SK-N-SH treated with all-trans-retinoic acid at 6 μM for 48 hours (cell line): Measurements from ENCODE around the gene DENND2C.

Source experiments
- ATAC-seq: fragments of 200-7000 bp; cut with Tn5 transposase; 3 replicates; pipeline ENCODE4 v1.9.1; 2020; ENCODE audit warnings: mild to moderate bottlenecking, moderate library complexity
- ARNTL ChIP-seq: fragments of 450-650 bp; formaldehyde crosslinking; IDR thresholded peaks from 2 replicates; pipeline ENCODE4 v1.5.0; 2020; ENCODE audit warnings: low read depth, mild to moderate bottlenecking, moderate library complexity, borderline replicate concordance
- BACH2 ChIP-seq: fragments of 250-450 bp; sonication (Bioruptor Pico); IDR thresholded peaks from 2 replicates; pipeline ENCODE4 v1.9.0; 2021; ENCODE audit warnings: mild to moderate bottlenecking, borderline replicate concordance
- ESRRG ChIP-seq: fragments of 250-450 bp; sonication (Bioruptor Pico); IDR thresholded peaks from 2 replicates; pipeline ENCODE4 v1.6.1; 2021; ENCODE audit warnings: mild to moderate bottlenecking
- GLIS3 ChIP-seq: fragments of 250-450 bp; sonication (Bioruptor Pico); IDR thresholded peaks from 2 replicates; pipeline ENCODE4 v1.5.0; 2020; ENCODE audit warnings: mild to moderate bottlenecking, moderate library complexity
- ISL1 ChIP-seq: fragments of 250-450 bp; sonication (Bioruptor Pico); IDR thresholded peaks from 2 replicates; pipeline ENCODE4 v2.1.2; 2022; ENCODE audit warnings: mild to moderate bottlenecking, moderate library complexity
- OSR1 ChIP-seq: fragments of 250-450 bp; sonication (Bioruptor Pico); IDR thresholded peaks from 2 replicates; pipeline ENCODE4 v1.8.0; 2022; ENCODE audit warnings: moderate library complexity, mild to moderate bottlenecking, inconsistent platforms
- POU6F1 ChIP-seq: fragments of 250-450 bp; sonication (Bioruptor Pico); IDR thresholded peaks from 2 replicates; pipeline ENCODE4 v1.8.0; 2021; ENCODE audit warnings: low read depth, mild to moderate bottlenecking, moderate library complexity, borderline replicate concordance
- PPARA ChIP-seq: fragments of 250-450 bp; sonication (Bioruptor Pico); IDR thresholded peaks from 2 replicates; pipeline ENCODE4 v1.5.0; 2020; ENCODE audit warnings: mild to moderate bottlenecking, borderline replicate concordance
- RARB ChIP-seq: fragments of 250-450 bp; sonication (Bioruptor Pico); IDR thresholded peaks from 2 replicates; pipeline ENCODE4 v1.8.0; 2021; ENCODE audit warnings: mild to moderate bottlenecking, moderate library complexity
- SNAI2 ChIP-seq: fragments of 250-450 bp; sonication (Bioruptor Pico); IDR thresholded peaks from 2 replicates; pipeline ENCODE4 v1.5.0; 2020; ENCODE audit warnings: mild to moderate bottlenecking, moderate library complexity
- TCF4 ChIP-seq: fragments of 250-450 bp; sonication (Bioruptor Pico); IDR thresholded peaks from 2 replicates; pipeline ENCODE4 v1.8.0; 2021; ENCODE audit warnings: mild to moderate bottlenecking, moderate library complexity, borderline replicate concordance
- TSHZ2 ChIP-seq: fragments of 250-450 bp; sonication (Bioruptor Pico); IDR thresholded peaks from 2 replicates; pipeline ENCODE4 v1.5.0; 2020; ENCODE audit warnings: mild to moderate bottlenecking, moderate library complexity
- ZFP3 ChIP-seq: fragments of 250-450 bp; sonication (Bioruptor Pico); IDR thresholded peaks from 2 replicates; pipeline ENCODE4 v1.5.0; 2020; ENCODE audit warnings: mild to moderate bottlenecking, moderate library complexity
- ZNF8 ChIP-seq: fragments of 450-650 bp; formaldehyde crosslinking; IDR thresholded peaks from 2 replicates; pipeline ENCODE4 v1.5.0; 2020; ENCODE audit warnings: mild to moderate bottlenecking, moderate library complexity
- TF ChIP-seq, protein P1 (sequence below): fragments of 250-450 bp; sonication (Bioruptor Pico); IDR thresholded peaks from 2 replicates; pipeline ENCODE4 v1.5.1; 2021; ENCODE audit warnings: mild to moderate bottlenecking, moderate library complexity
- TF ChIP-seq, protein P2 (sequence below): fragments of 250-450 bp; sonication (Bioruptor Pico); IDR thresholded peaks from 2 replicates; pipeline ENCODE4 v1.5.1; 2020; ENCODE audit warnings: low read depth, mild to moderate bottlenecking, moderate library complexity
- TF ChIP-seq, protein P3 (sequence below): fragments of 250-450 bp; sonication (Bioruptor Pico); IDR thresholded peaks from 2 replicates; pipeline ENCODE4 v1.8.0; 2020; ENCODE audit warnings: mild to moderate bottlenecking, moderate library complexity, borderline replicate concordance

Gene DENND2C

GRCh38 chr1:114712977-114713376 is 43.1 kb upstream of the DENND2C start:
- no peak for TF ChIP-seq GLIS3
- TF ChIP-seq PPARA = no peak
- TF ChIP-seq ESRRG (CRISPR knock-in tag) = no peak
- no peak for TF ChIP-seq TCF4 (CRISPR knock-in tag)
- TF ChIP-seq ARNTL (CRISPR knock-in tag) = no peak
- TF ChIP-seq POU6F1 (CRISPR knock-in tag) = no peak
- no peak for TF ChIP-seq TSHZ2
- no peak for TF ChIP-seq ZFP3 (CRISPR knock-in tag)
- no peak for TF ChIP-seq ZNF8 (CRISPR knock-in tag)
- TF ChIP-seq RARB (CRISPR knock-in tag) = no peak
- no peak for TF ChIP-seq SNAI2 (CRISPR knock-in tag)
- TF ChIP-seq, protein P1, sequence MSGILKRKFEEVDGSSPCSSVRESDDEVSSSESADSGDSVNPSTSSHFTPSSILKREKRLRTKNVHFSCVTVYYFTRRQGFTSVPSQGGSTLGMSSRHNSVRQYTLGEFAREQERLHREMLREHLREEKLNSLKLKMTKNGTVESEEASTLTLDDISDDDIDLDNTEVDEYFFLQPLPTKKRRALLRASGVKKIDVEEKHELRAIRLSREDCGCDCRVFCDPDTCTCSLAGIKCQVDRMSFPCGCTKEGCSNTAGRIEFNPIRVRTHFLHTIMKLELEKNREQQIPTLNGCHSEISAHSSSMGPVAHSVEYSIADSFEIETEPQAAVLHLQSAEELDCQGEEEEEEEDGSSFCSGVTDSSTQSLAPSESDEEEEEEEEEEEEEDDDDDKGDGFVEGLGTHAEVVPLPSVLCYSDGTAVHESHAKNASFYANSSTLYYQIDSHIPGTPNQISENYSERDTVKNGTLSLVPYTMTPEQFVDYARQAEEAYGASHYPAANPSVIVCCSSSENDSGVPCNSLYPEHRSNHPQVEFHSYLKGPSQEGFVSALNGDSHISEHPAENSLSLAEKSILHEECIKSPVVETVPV (CRISPR knock-in tag) = no peak
- TF ChIP-seq, protein P2, sequence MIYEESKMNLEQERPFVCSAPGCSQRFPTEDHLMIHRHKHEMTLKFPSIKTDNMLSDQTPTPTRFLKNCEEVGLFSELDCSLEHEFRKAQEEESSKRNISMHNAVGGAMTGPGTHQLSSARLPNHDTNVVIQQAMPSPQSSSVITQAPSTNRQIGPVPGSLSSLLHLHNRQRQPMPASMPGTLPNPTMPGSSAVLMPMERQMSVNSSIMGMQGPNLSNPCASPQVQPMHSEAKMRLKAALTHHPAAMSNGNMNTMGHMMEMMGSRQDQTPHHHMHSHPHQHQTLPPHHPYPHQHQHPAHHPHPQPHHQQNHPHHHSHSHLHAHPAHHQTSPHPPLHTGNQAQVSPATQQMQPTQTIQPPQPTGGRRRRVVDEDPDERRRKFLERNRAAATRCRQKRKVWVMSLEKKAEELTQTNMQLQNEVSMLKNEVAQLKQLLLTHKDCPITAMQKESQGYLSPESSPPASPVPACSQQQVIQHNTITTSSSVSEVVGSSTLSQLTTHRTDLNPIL = no peak
- TF ChIP-seq, protein P3, sequence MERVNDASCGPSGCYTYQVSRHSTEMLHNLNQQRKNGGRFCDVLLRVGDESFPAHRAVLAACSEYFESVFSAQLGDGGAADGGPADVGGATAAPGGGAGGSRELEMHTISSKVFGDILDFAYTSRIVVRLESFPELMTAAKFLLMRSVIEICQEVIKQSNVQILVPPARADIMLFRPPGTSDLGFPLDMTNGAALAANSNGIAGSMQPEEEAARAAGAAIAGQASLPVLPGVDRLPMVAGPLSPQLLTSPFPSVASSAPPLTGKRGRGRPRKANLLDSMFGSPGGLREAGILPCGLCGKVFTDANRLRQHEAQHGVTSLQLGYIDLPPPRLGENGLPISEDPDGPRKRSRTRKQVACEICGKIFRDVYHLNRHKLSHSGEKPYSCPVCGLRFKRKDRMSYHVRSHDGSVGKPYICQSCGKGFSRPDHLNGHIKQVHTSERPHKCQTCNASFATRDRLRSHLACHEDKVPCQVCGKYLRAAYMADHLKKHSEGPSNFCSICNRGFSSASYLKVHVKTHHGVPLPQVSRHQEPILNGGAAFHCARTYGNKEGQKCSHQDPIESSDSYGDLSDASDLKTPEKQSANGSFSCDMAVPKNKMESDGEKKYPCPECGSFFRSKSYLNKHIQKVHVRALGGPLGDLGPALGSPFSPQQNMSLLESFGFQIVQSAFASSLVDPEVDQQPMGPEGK = no peak
- no peak for TF ChIP-seq BACH2 (CRISPR knock-in tag)
- no peak for TF ChIP-seq ISL1 (CRISPR knock-in tag)
- TF ChIP-seq, all 23 proteins: peak for 0
- ATAC-seq = no peak

DNA sequence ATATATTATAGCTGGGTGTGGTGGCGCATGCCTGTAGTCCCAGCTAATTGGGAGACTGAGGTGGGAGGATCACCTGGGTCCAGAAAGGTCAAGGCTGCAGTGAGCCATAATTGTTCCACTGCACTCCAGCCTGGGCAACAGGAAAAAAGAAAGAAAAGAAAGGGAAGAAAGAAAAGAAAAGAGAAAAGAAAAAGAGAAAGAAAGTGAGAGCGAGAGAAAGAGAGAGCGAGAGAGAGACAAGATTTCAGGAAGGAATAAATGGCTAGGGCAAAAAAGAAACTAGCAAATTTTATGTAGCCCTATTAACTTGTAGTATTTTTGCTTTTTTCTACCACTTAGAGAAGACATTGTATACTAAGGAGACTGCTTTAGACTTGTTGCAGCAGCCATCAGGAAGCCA is 40.5 kb upstream of the DENND2C start:
- TF ChIP-seq, protein P1 (CRISPR knock-in tag) = no peak
- no peak for TF ChIP-seq TSHZ2
- TF ChIP-seq OSR1 (CRISPR knock-in tag) = no peak
- no peak for TF ChIP-seq TCF4 (CRISPR knock-in tag)
- TF ChIP-seq, all 23 proteins: peak for 0
- ATAC-seq = no peak
